K562 (cell line): ENCODE data around the gene NKG7.

ENCODE experiments used
- CBX3 ChIP-seq, 2 experiments: IDR thresholded peaks; 1 replicate in 1 of 2; 2 replicates in 1 of 2; pipeline ENCODE4 v1.6.1; 2012; ENCODE audit warnings: inconsistent platforms in 2 of 2, low read length in 2 of 2, borderline replicate concordance in 1 of 2, control low read depth in 1 of 2
- XRCC3 ChIP-seq: fragments of 450-650 bp; IDR thresholded peaks from 2 replicates; pipeline ENCODE4 v1.6.1; 2017; ENCODE audit warnings: mild to moderate bottlenecking, moderate library complexity
- ZBED1 ChIP-seq: IDR thresholded peaks from 2 replicates; pipeline ENCODE4 v1.6.1; 2014
- ZFX ChIP-seq: sonication (generic); formaldehyde crosslinking; IDR thresholded peaks from 2 replicates; pipeline ENCODE4 v1.8.0; 2022; ENCODE audit warnings: mild to moderate bottlenecking, missing genetic modification reagents, moderate library complexity
- ZZZ3 ChIP-seq: fragments of 450-650 bp; IDR thresholded peaks from 2 replicates; pipeline ENCODE4 v1.6.1; 2016; ENCODE audit warnings: antibody characterized with exemption, mild to moderate bottlenecking, moderate library complexity
- TF ChIP-seq, protein P1 (sequence below): sonication (generic); formaldehyde crosslinking; IDR thresholded peaks from 2 replicates; pipeline ENCODE4 v1.5.0; 2020; ENCODE audit warnings: missing genetic modification reagents

DNA sequence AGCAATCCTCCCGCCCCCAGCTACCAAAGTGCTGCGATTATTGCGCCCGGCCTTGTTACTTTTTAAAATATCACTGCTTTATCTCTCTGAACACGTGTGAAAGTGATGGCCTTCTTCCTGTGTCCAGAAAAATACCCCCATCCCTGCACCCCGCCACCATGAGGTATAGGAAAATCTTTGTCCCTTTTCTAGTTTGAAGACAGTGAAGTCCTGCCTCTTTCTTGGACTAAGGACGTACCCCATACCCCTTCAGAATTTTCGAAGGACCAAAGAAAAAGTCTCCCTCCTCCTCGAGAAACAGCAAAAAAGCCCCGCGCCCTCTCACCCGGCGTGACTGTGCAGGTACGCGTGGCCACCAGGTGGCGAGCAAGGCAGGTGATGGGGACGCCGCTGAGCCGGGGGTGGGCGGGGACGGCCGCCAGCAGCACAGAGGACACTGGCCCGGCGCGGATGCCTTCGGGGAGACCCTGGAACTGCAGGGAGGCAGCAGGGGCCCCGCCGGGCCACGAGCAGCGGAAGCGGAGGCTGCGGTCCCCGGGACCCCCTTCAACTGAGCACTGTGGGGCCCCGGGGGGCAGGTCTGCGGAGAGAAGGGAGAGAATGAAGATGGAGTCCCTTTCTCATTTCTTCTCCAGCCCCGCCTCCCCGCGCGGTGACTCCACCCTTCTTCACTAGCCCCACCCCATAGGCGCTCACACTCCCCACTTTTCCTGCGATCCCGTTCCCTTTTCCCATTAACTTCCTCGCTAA lies 33.7 kb downstream of the NKG7 start:
- no peak for TF ChIP-seq ZZZ3
- no peak for TF ChIP-seq CBX3 (IDR thresholded peaks at IDR 0.05; ENCODE audit: borderline replicate concordance in 1 of 2, low read length in 2 of 2)
- TF ChIP-seq XRCC3 = no peak
- TF ChIP-seq ZBED1 = no peak
- no peak; the same call in 1 of the 2 replicates for TF ChIP-seq ZFX
- TF ChIP-seq, protein P1, sequence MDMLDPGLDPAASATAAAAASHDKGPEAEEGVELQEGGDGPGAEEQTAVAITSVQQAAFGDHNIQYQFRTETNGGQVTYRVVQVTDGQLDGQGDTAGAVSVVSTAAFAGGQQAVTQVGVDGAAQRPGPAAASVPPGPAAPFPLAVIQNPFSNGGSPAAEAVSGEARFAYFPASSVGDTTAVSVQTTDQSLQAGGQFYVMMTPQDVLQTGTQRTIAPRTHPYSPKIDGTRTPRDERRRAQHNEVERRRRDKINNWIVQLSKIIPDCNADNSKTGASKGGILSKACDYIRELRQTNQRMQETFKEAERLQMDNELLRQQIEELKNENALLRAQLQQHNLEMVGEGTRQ = no peak
